H1 (cell line): ENCODE data around the gene GPBP1. TPM values are rescaled to one million over a fixed set of nuclear protein-coding genes. Genes with fewer than 3 reads are reported as not detected.
"Not testable (repeated sequence)": the region's sequence is repeated elsewhere in the genome, so short reads cannot be mapped to it uniquely, and the experiment has no call there.

Experiments used
- CTCF ChIA-PET: fragments of 300-600 bp; sonication (Branson Sonifier 250); formaldehyde crosslinking; loops from one replicate; lab custom pipeline; 2021; ENCODE audit not compliant: partially characterized antibody; lab: Charles Lee
- POLR2A ChIA-PET: fragments of 300-600 bp; sonication (Branson Sonifier 250); formaldehyde crosslinking; loops from one replicate; lab custom pipeline; 2021; ENCODE audit warnings: inconsistent platforms; ENCODE audit not compliant: partially characterized antibody; lab: Charles Lee
- DNase-seq, 2 experiments: peaks; one replicate each; pipeline versions ENCODE4 v3.0.0 to v3.0.0-alpha.2; 2010 to 2022; ENCODE audit warnings: low spot score in 2 of 2, low read depth in 1 of 2, mixed read lengths in 1 of 2
- FAIRE-seq: peaks from 2 replicates; lab custom pipeline; 2011; peaks lifted over from hg19 to GRCh38; lab: Jason Lieb, UNC
- H2AFZ ChIP-seq: 2 replicates; pipeline ENCODE4 v1.8.1; 2012; ENCODE audit warnings: low read length, inconsistent platforms
- H2AK5ac ChIP-seq: 2 replicates; pipeline ENCODE4 v1.6.1; 2013; ENCODE audit warnings: low read depth, low read length
- H2BK120ac ChIP-seq: replicated peaks from 2 replicates; pipeline ENCODE3; 2013; ENCODE audit warnings: low read depth, low read length, inconsistent platforms
- H2BK12ac ChIP-seq: 2 replicates; pipeline ENCODE4 v1.6.1; 2013; ENCODE audit warnings: low read depth, low read length
- H2BK15ac ChIP-seq: 2 replicates; pipeline ENCODE4 v1.6.1; 2013; ENCODE audit warnings: low read length
- H2BK20ac ChIP-seq: 2 replicates; pipeline ENCODE4 v1.6.1; 2013; ENCODE audit warnings: low read length
- H2BK5ac ChIP-seq: 2 replicates; pipeline ENCODE4 v1.6.1; 2013; ENCODE audit warnings: low read depth, low read length
- H3K14ac ChIP-seq: 2 replicates; pipeline ENCODE4 v1.6.1; 2013; ENCODE audit warnings: inconsistent platforms; ENCODE audit not compliant: insufficient read length
- H3K18ac ChIP-seq: 2 replicates; pipeline ENCODE4 v1.6.1; 2013; ENCODE audit warnings: low read length; ENCODE audit errors: extremely low read depth
- H3K23ac ChIP-seq: 2 replicates; pipeline ENCODE4 v1.6.1; 2013; ENCODE audit warnings: inconsistent platforms; ENCODE audit not compliant: insufficient read length
- H3K23me2 ChIP-seq: 2 replicates; pipeline ENCODE4 v1.6.1; 2013; ENCODE audit warnings: low read depth, low read length
- H3K27ac ChIP-seq: 2 replicates; pipeline ENCODE4 v1.6.1; 2011; ENCODE audit warnings: low read depth, low read length, inconsistent platforms
- H3K27me3 ChIP-seq, 4 experiments: replicated peaks in 1 of 4; 1 replicate in 1 of 4; 2 replicates in 3 of 4; pipeline versions ENCODE4 v1.6.1 to v1.8.1; 2011 to 2013; ENCODE audit warnings: low read length in 3 of 4, mild to moderate bottlenecking in 3 of 4, inconsistent platforms in 2 of 4, mixed read lengths in 2 of 4, moderate library complexity in 1 of 4; ENCODE audit not compliant: control insufficient read depth in 3 of 4, insufficient read depth in 3 of 4; ENCODE audit errors: extremely low read depth in 1 of 4
- H3K36me3 ChIP-seq, 4 experiments: 2 replicates each; pipeline versions ENCODE4 v1.6.1 to v1.8.1; 2011 to 2013; ENCODE audit warnings: mild to moderate bottlenecking in 4 of 4, low read length in 3 of 4, moderate library complexity in 2 of 4, control low read depth in 1 of 4, inconsistent platforms in 1 of 4; ENCODE audit not compliant: insufficient read depth in 4 of 4, control insufficient read depth in 2 of 4
- H3K4ac ChIP-seq: replicated peaks from 2 replicates; pipeline ENCODE3; 2013; ENCODE audit warnings: low read length, low read depth, mixed read lengths, inconsistent platforms; ENCODE audit not compliant: insufficient read length
- H3K4me1 ChIP-seq, 4 experiments: replicated peaks in 1 of 4; 1 replicate in 1 of 4; 2 replicates in 3 of 4; pipeline versions ENCODE4 v1.6.1 to v1.8.1; 2011 to 2013; ENCODE audit warnings: low read length in 3 of 4, inconsistent platforms in 2 of 4, mixed read lengths in 1 of 4; ENCODE audit not compliant: insufficient read depth in 4 of 4, control insufficient read depth in 3 of 4
- H3K4me2 ChIP-seq, 2 experiments: 2 replicates each; pipeline versions ENCODE4 v1.6.1 to v1.8.1; 2011 to 2013; ENCODE audit warnings: low read depth in 2 of 2, low read length in 2 of 2, control low read depth in 1 of 2, inconsistent platforms in 1 of 2, mild to moderate bottlenecking in 1 of 2; ENCODE audit not compliant: insufficient read depth in 1 of 2
- H3K4me3 ChIP-seq, 4 experiments: fragments of 200-600, 300-600 bp in 1 of 4; sonication (generic), shearing (Covaris generic), sonication (Bioruptor Twin) in 1 of 4; 2 replicates each; pipeline versions ENCODE4 v1.5.1 to v1.8.1; 2011 to 2016; ENCODE audit warnings: low read length in 4 of 4, low read depth in 3 of 4, control low read depth in 2 of 4, inconsistent platforms in 2 of 4, mild to moderate bottlenecking in 2 of 4, mixed read lengths in 1 of 4, moderate library complexity in 1 of 4; ENCODE audit not compliant: insufficient read depth in 2 of 4; ENCODE audit errors: extremely low read depth in 1 of 4
- H3K56ac ChIP-seq: replicated peaks from 2 replicates; pipeline ENCODE3; 2013; ENCODE audit warnings: low read depth, mild to moderate bottlenecking, mixed read lengths, low read length, inconsistent platforms; ENCODE audit not compliant: insufficient read length
- H3K79me1 ChIP-seq: 2 replicates; pipeline ENCODE4 v1.6.1; 2013; ENCODE audit warnings: low read depth, low read length, control low read depth
- H3K79me2 ChIP-seq, 2 experiments: 2 replicates each; pipeline versions ENCODE4 v1.6.1 to v1.8.1; 2012 to 2013; ENCODE audit warnings: low read length in 2 of 2, mild to moderate bottlenecking in 2 of 2, inconsistent platforms in 1 of 2; ENCODE audit not compliant: insufficient read depth in 2 of 2, control insufficient read depth in 1 of 2
- H3K9ac ChIP-seq, 4 experiments: replicated peaks in 1 of 4; 1 replicate in 1 of 4; 2 replicates in 3 of 4; pipeline versions ENCODE4 v1.6.1 to v1.8.1; 2011 to 2013; ENCODE audit warnings: low read depth in 3 of 4, low read length in 3 of 4, control low read depth in 2 of 4, mild to moderate bottlenecking in 2 of 4, moderate library complexity in 2 of 4, inconsistent platforms in 1 of 4; ENCODE audit errors: extremely low read depth in 1 of 4
- H3K9me3 ChIP-seq, 2 experiments: 2 replicates each; pipeline versions ENCODE4 v1.6.1 to v1.8.1; 2012 to 2013; ENCODE audit warnings: mild to moderate bottlenecking in 2 of 2, moderate library complexity in 2 of 2, control low read depth in 1 of 2, inconsistent platforms in 1 of 2, low read depth in 1 of 2, low read length in 1 of 2, mixed read lengths in 1 of 2; ENCODE audit not compliant: insufficient read depth in 2 of 2
- H4K20me1 ChIP-seq, 2 experiments: replicated peaks in 1 of 2; 2 replicates each; pipeline versions ENCODE3 to v1.8.1; 2011 to 2013; ENCODE audit warnings: inconsistent platforms in 2 of 2, low read length in 2 of 2, mild to moderate bottlenecking in 1 of 2; ENCODE audit not compliant: insufficient read depth in 2 of 2, control insufficient read depth in 1 of 2
- H4K5ac ChIP-seq: 2 replicates; pipeline ENCODE4 v1.6.1; 2013; ENCODE audit warnings: low read length, low read depth, mixed read lengths, inconsistent platforms; ENCODE audit not compliant: insufficient read length
- H4K8ac ChIP-seq: 2 replicates; pipeline ENCODE4 v1.8.0; 2013; ENCODE audit warnings: mild to moderate bottlenecking, moderate library complexity, low read length, inconsistent platforms; ENCODE audit not compliant: insufficient read depth; ENCODE audit errors: extremely low read depth
- H4K91ac ChIP-seq: replicated peaks from 2 replicates; pipeline ENCODE3; 2013; ENCODE audit warnings: low read length, mixed read lengths, inconsistent platforms; ENCODE audit not compliant: insufficient read length
- WGBS, 2 experiments: shearing (Covaris generic) in 1 of 2; methylation state at CpG; one replicate each; pipeline versions ENCODE4 v1.1.6 to v1.1.7; 2013 to 2015; ENCODE audit warnings: low lambda C conversion rate in 2 of 2, mixed read lengths in 2 of 2, inconsistent platforms in 1 of 2, low coverage in 1 of 2, missing lambda C conversion rate in 1 of 2; ENCODE audit not compliant: insufficient replicate concordance in 2 of 2, insufficient coverage in 1 of 2, insufficient read length in 1 of 2; ENCODE audit errors: extremely low coverage in 1 of 2, missing lambda C conversion rate in 1 of 2; 5-methylcytosine and 5-hydroxymethylcytosine counted together
- polyA plus RNA-seq, 7 experiments: library from polyadenylated mRNA; depleted of rRNA in 3 of 7; stranded (reverse) in 5 of 7; unstranded in 2 of 7; fragments of >200 nt in 5 of 7; fragments of 200-250 nt in 2 of 7; gene quantifications; 1 replicate in 5 of 7; 2 replicates in 1 of 7; 4 replicates in 1 of 7; pipeline versions ENCODE4 v1.2.1 to v1.2.3, GENCODE V29; 2011 to 2013; ENCODE audit warnings: missing spikeins in 2 of 7, mixed read lengths in 2 of 7
- total RNA-seq: library from RNA; stranded (reverse); fragmentation: NEBNext Ultra II Directional; extraction: Animal tissue kit (Norgen Biotek cat#: 25700); gene quantifications from 2 replicates; pipeline ENCODE4 v1.2.1, GENCODE V29; 2021

GPBP1 gene
- total and polyA plus RNA-seq, 2 of the 8 experiments (the other 6 are each of a cell fraction or from before 2014, with no cell fraction given): 29.2 to 108 TPM

- not testable (repeated sequence) for H3K27me3 ChIP-seq, H3K23ac ChIP-seq, H2AFZ ChIP-seq, H3K9me3 ChIP-seq, H3K56ac ChIP-seq, H3K27ac ChIP-seq, H2AK5ac ChIP-seq, H2BK120ac ChIP-seq, H3K9ac ChIP-seq, H2BK15ac ChIP-seq, DNase-seq, H3K4ac ChIP-seq, H2BK5ac ChIP-seq, H3K18ac ChIP-seq, H3K79me1 ChIP-seq, H3K14ac ChIP-seq, H2BK20ac ChIP-seq, FAIRE-seq, H3K4me2 ChIP-seq, H2BK12ac ChIP-seq, H3K4me3 ChIP-seq, H3K23me2 ChIP-seq, H4K91ac ChIP-seq, H4K5ac ChIP-seq, H4K8ac ChIP-seq
- Histone ChIP-seq H3K79me2 (peaks cover 85 to 100% of the 10 kb centered on the region in 2 experiments), H3K36me3 (peaks cover 0 to 12% (median 0%) of the 10 kb centered on the region in 4 experiments; a peak in 3 of 8 replicates), H4K20me1 (peaks cover 32 to 45% of the 10 kb centered on the region in 2 experiments), H3K4me1 (peaks cover 0 to 12% (median 6%) of the 10 kb centered on the region in 4 experiments; a peak in 4 of 7 replicates)
- ChIA-PET POLR2A (interaction anchor here (0.7 to 1.9 kb wide), 6 partner anchors 8 to 27 kb away, joined by 3 to 7 read pairs (median 5); partner anchors contain the start of gene GPBP1), CTCF (interaction anchor here (0.6 to 1.7 kb wide), 5 partner anchors 12 to 793 kb away, joined by 3 to 10 read pairs (median 4); no protein-coding TSS in a partner anchor)
- 95% methylated on average over 4 of the region's 4 CpGs; no CpG with 5 or more reads in 1 of the 2 experiments for WGBS, 2 experiments
These were observed 14.1 kb downstream of the GPBP1 start for GRCh38 chr5:57187977-57188376.
